Glutamatergic neuron (in vitro differentiated cells): ENCODE measurements around the gene OR4D1. TPM values are rescaled to one million over a fixed set of nuclear protein-coding genes. Genes with fewer than 3 reads are reported as not detected.

Experiments
- DNase-seq: peaks from one replicate; pipeline ENCODE4 v3.0.0; 2022
- H3K27ac Mint-ChIP-seq: one replicate; pipeline ENCODE4 v1.8.0; 2020; ENCODE audit warnings: mild to moderate bottlenecking, mixed read lengths, inconsistent platforms; ENCODE audit not compliant: unreplicated experiment
- H3K27me3 Mint-ChIP-seq: one replicate; pipeline ENCODE4 v1.8.0; 2020; ENCODE audit warnings: mild to moderate bottlenecking, moderate library complexity, mixed read lengths, inconsistent platforms; ENCODE audit not compliant: unreplicated experiment
- H3K36me3 Mint-ChIP-seq: one replicate; pipeline ENCODE4 v1.8.0; 2020; ENCODE audit warnings: mild to moderate bottlenecking, mixed read lengths, inconsistent platforms; ENCODE audit not compliant: unreplicated experiment
- H3K4me1 Mint-ChIP-seq: one replicate; pipeline ENCODE4 v1.8.0; 2020; ENCODE audit warnings: mild to moderate bottlenecking, low read depth, mixed read lengths, inconsistent platforms; ENCODE audit not compliant: unreplicated experiment
- H3K4me3 Mint-ChIP-seq: one replicate; pipeline ENCODE4 v1.8.0; 2020; ENCODE audit warnings: mild to moderate bottlenecking, mixed read lengths, inconsistent platforms; ENCODE audit not compliant: unreplicated experiment
- H3K9me3 Mint-ChIP-seq: one replicate; pipeline ENCODE4 v1.8.0; 2020; ENCODE audit warnings: mild to moderate bottlenecking, moderate library complexity, mixed read lengths, inconsistent platforms; ENCODE audit not compliant: unreplicated experiment
- CTCF ChIP-seq: fragments of 200-600 bp; sonication (generic); IDR thresholded peaks from one replicate; pipeline ENCODE4 v1.5.0; 2021; ENCODE audit not compliant: partially characterized antibody, unreplicated experiment
- total RNA-seq: library from RNA; stranded (reverse); fragmentation: NEBNext Ultra II Directional; extraction: Animal tissue kit (Norgen Biotek cat#: 25700); gene quantifications from one replicate; pipeline ENCODE4 v1.2.1, GENCODE V29; 2021; ENCODE audit not compliant: unreplicated experiment

Gene OR4D1
- total RNA-seq, 1 donor from 2014 or later, result not detected

- H3K4me1 Mint-ChIP-seq, result no peaks in the 10 kb centered on the region
- DNase-seq, result no peak
- no peaks in the 10 kb centered on the region for H3K36me3 Mint-ChIP-seq
- H3K27me3 Mint-ChIP-seq, result no peaks in the 10 kb centered on the region
- no peaks in the 10 kb centered on the region for H3K9me3 Mint-ChIP-seq
- H3K4me3 Mint-ChIP-seq, result no peak overlapping the region
- TF ChIP-seq CTCF, result no peak
- no peak overlapping the region for H3K27ac Mint-ChIP-seq
Measured at GRCh38 chr17:58176200-58176599, 28.0 kb downstream of the OR4D1 start.

DNA sequence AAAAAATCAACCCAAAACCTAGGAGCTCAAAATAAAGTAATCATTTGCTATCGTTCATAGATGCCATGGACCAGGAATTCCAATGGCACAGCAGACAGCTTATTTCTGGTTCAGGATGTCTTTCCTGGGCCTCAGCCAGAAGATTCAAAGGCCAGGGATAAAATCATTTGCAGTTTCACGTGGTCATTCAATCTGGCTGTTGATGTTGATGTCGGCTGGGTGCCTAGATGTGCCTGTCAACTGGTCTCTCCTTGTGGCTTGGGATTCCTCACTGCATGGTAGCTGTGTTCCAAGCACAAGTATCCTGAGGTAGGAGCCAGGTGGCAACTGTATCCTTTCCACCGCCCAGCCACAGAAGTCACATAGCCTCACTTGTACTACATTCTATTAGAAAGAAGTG, 33.6 kb downstream of the OR4D1 start:
- no peak for DNase-seq
- Mint-ChIP-seq H3K36me3 (no peaks in the 10 kb centered on the region), H3K27ac (no peak overlapping the region), H3K9me3 (peaks cover 4% of the 10 kb centered on the region), H3K4me1 (no peaks in the 10 kb centered on the region), H3K4me3 (no peak overlapping the region), H3K27me3 (peaks cover 2% of the 10 kb centered on the region)
- no peak for TF ChIP-seq CTCF

DNA sequence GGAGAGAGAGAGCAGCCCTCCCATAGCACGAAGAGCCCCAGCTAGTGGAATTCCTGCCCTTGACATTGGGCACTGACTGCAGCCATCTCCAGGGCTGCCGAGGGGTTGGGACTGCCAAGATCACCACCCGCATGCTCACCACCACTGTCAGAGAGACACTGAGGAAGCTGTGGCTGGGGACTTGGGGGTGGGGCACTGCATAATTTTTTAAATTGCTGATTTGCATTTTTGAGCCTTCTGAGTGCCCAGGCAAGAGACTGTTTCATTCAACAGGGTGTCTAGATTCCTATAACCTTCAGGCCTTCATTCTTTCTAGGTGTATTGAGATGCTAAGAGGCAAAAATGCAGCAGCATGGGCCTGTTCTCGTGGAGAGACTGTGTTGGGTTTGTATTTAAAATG, 35.3 kb downstream of the OR4D1 start:
- peaks cover 2% of the 10 kb centered on the region for H3K27me3 Mint-ChIP-seq
- H3K36me3 Mint-ChIP-seq, result no peaks in the 10 kb centered on the region
- H3K9me3 Mint-ChIP-seq, result peaks cover 6% of the 10 kb centered on the region
- no peak for TF ChIP-seq CTCF
- DNase-seq, result no peak
- H3K4me1 Mint-ChIP-seq, result no peaks in the 10 kb centered on the region
- no peak overlapping the region for H3K4me3 Mint-ChIP-seq
- no peak overlapping the region for H3K27ac Mint-ChIP-seq

DNA sequence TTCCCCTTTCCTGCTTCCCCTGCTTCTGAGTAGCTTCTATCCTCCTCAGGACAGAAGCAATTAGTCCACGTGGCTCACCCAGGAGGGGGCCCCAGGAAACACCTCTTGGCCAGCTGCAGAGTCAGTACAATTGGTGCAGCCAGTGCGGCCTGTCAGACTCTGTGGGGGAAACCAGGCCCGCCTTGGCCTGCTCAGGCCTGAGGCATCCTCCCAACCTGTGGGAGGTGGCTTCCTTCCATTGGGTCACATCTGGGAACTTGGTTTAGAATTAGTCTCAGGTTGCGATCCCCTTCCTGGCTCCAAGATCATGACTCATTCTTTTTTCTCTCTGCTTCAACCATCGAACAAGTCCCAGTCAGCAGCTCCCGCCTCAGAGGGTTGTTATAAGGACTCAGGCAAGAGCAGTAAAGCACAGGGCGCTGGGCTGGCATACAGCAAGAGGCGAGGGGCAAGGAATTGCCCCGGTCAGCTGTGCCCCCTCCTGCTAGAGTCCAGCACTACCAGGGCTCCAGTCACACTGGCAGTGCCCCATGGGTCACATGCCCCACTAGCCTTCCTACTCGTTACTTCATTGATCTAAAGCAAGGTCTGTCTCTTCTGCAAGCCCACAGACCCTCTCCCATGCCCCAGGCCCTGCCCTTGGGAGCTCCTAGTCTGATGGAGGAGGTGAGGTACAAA, 36.3 kb downstream of the OR4D1 start:
- H3K27ac Mint-ChIP-seq, result no peak overlapping the region
- peaks cover 2% of the 10 kb centered on the region for H3K27me3 Mint-ChIP-seq
- peaks cover 6% of the 10 kb centered on the region for H3K9me3 Mint-ChIP-seq
- no peak for TF ChIP-seq CTCF
- no peaks in the 10 kb centered on the region for H3K4me1 Mint-ChIP-seq
- DNase-seq, result no peak
- H3K36me3 Mint-ChIP-seq, result no peaks in the 10 kb centered on the region
- no peak overlapping the region for H3K4me3 Mint-ChIP-seq

GRCh38 chr17:58184986-58185761, 37.0 kb downstream of the OR4D1 start:
- Mint-ChIP-seq H3K27ac (no peak overlapping the region), H3K27me3 (peaks cover 2% of the 10 kb centered on the region), H3K4me1 (no peaks in the 10 kb centered on the region), H3K4me3 (no peak overlapping the region), H3K36me3 (no peaks in the 10 kb centered on the region), H3K9me3 (peaks cover 6% of the 10 kb centered on the region)
- no peak for TF ChIP-seq CTCF
- no peak for DNase-seq
